Measurements from ENCODE around the gene PTPN3. TPM values are rescaled to one million over a fixed set of nuclear protein-coding genes. Genes with fewer than 3 reads are reported as not detected.

Gene PTPN3
- total RNA-seq, 8 experiments from 2014 or later: 0.99 to 11.5 (median 4.0) TPM

- in situ Hi-C loops (cut with MboI; ENCODE audit: low pct_unique_long_range_greater_than_20kb in 2 of 9, low sequenced_read_pairs in 9 of 9, unreplicated experiment in 9 of 9): no loop called here
- H3K27ac ChIP-seq: no peak overlapping the region
- H3K4me3 ChIP-seq: no peak overlapping the region
- H3K4me1 ChIP-seq (replicated peaks in 1 of 2): no peaks in the 10 kb centered on the region
- peak in 2 of 8 experiments; percentile 31 to 59 for ATAC-seq (replicated peaks in 6 of 8)
- 85 to 93% (median 89%) methylated on average over 2 to 4 of the region's 5 CpGs; no CpG with 5 or more reads in 6 of the 10 experiments for WGBS, 10 experiments
Observed at GRCh38 chr9:109468927-109469326, 29.2 kb downstream of the PTPN3 start.

- Histone ChIP-seq H3K4me1 (replicated peaks in 1 of 2) (no peaks in the 10 kb centered on the region), H3K4me3 (no peak overlapping the region), H3K27ac (no peak overlapping the region)
- peak in 5 of 8 experiments; percentile 33 to 83 (median 64) for ATAC-seq (replicated peaks in 6 of 8)
- 13 to 86% (median 71%) methylated on average over 1 to 2 of the region's 2 CpGs; no CpG with 5 or more reads in 4 of the 10 experiments for WGBS, 10 experiments
- in situ Hi-C loops (cut with MboI; ENCODE audit: low pct_unique_long_range_greater_than_20kb in 2 of 9, low sequenced_read_pairs in 9 of 9, unreplicated experiment in 9 of 9): no loop called here
Observed at GRCh38 chr9:109467936-109468335, 30.2 kb downstream of the PTPN3 start.

GRCh38 chr9:109466623-109467590, 31.2 kb downstream of the PTPN3 start:
- no peak overlapping the region for H3K27ac ChIP-seq
- H3K4me1 ChIP-seq (replicated peaks in 1 of 2): no peaks in the 10 kb centered on the region
- 63 to 100% (median 89%) methylated on average over 2 to 11 of the region's 12 CpGs for WGBS, 10 experiments
- no peak overlapping the region for H3K4me3 ChIP-seq
- in situ Hi-C loops (cut with MboI; ENCODE audit: low pct_unique_long_range_greater_than_20kb in 2 of 9, low sequenced_read_pairs in 9 of 9, unreplicated experiment in 9 of 9): no loop called here
- ATAC-seq (replicated peaks in 6 of 8): no peak

GRCh38 chr9:109463924-109464625, 34.0 kb downstream of the PTPN3 start:
- ATAC-seq (replicated peaks in 6 of 8): peak in 2 of 8 experiments; percentile 27 to 40

GRCh38 chr9:109460576-109460975, 37.5 kb downstream of the PTPN3 start:
- Histone ChIP-seq H3K4me3 (no peak overlapping the region), H3K27ac (no peak overlapping the region), H3K4me1 (replicated peaks in 1 of 2) (no peaks in the 10 kb centered on the region)
- 55 to 95% (median 80%) methylated on average over 1 to 6 of the region's 6 CpGs; no CpG with 5 or more reads in 1 of the 10 experiments for WGBS, 10 experiments
- ATAC-seq (replicated peaks in 6 of 8): no peak
- in situ Hi-C loops (cut with MboI; ENCODE audit: low pct_unique_long_range_greater_than_20kb in 2 of 9, low sequenced_read_pairs in 9 of 9, unreplicated experiment in 9 of 9): no loop called here

More at GRCh38 chr9:109463924-109464625, 34.0 kb downstream of the PTPN3 start:
- H3K4me3 ChIP-seq: no peak overlapping the region
- in situ Hi-C loops (cut with MboI; ENCODE audit: low pct_unique_long_range_greater_than_20kb in 2 of 9, low sequenced_read_pairs in 9 of 9, unreplicated experiment in 9 of 9): no loop called here
- no peaks in the 10 kb centered on the region for H3K4me1 ChIP-seq (replicated peaks in 1 of 2)
- H3K27ac ChIP-seq: no peak overlapping the region
- 48 to 100% (median 86%) methylated on average over 2 to 7 of the region's 7 CpGs for WGBS, 10 experiments

GRCh38 chr9:109459423-109459822, 38.7 kb downstream of the PTPN3 start:
- in situ Hi-C loops (cut with MboI; ENCODE audit: low pct_unique_long_range_greater_than_20kb in 2 of 9, low sequenced_read_pairs in 9 of 9, unreplicated experiment in 9 of 9): no loop called here
- Histone ChIP-seq H3K27ac (no peak overlapping the region), H3K4me3 (no peak overlapping the region), H3K4me1 (replicated peaks in 1 of 2) (no peaks in the 10 kb centered on the region)
- WGBS, 10 experiments: 40 to 100% (median 81%) methylated on average over 1 to 4 of the region's 4 CpGs; no CpG with 5 or more reads in 2 of the 10 experiments
- ATAC-seq (replicated peaks in 6 of 8): no peak

GRCh38 chr9:109458453-109459211, 39.5 kb downstream of the PTPN3 start:
- Histone ChIP-seq H3K4me3 (no peak overlapping the region), H3K4me1 (replicated peaks in 1 of 2) (no peaks in the 10 kb centered on the region), H3K27ac (no peak overlapping the region)
- in situ Hi-C loops (cut with MboI; ENCODE audit: low pct_unique_long_range_greater_than_20kb in 2 of 9, low sequenced_read_pairs in 9 of 9, unreplicated experiment in 9 of 9): no loop called here
- 67 to 100% (median 99%) methylated on average over 1 to 8 of the region's 8 CpGs; no CpG with 5 or more reads in 2 of the 10 experiments for whole genome bisulfite sequencing, 10 experiments
- ATAC-seq (replicated peaks in 6 of 8): no peak

GRCh38 chr9:109456811-109457210, 41.3 kb downstream of the PTPN3 start:
- no peak overlapping the region for H3K4me3 ChIP-seq
- H3K27ac ChIP-seq: no peak overlapping the region
- ATAC-seq (replicated peaks in 6 of 8): peak in 1 of 8 experiments; percentile 57
- no peaks in the 10 kb centered on the region for H3K4me1 ChIP-seq (replicated peaks in 1 of 2)
- 60 to 100% (median 95%) methylated on average over 1 to 7 of the region's 7 CpGs; no CpG with 5 or more reads in 3 of the 10 experiments for WGBS, 10 experiments
- in situ Hi-C loops (cut with MboI; ENCODE audit: low pct_unique_long_range_greater_than_20kb in 2 of 9, low sequenced_read_pairs in 9 of 9, unreplicated experiment in 9 of 9): no loop called here

GRCh38 chr9:109455861-109456260, 42.2 kb downstream of the PTPN3 start:
- Histone ChIP-seq H3K4me3 (no peak overlapping the region), H3K27ac (no peak overlapping the region), H3K4me1 (replicated peaks in 1 of 2) (no peaks in the 10 kb centered on the region)
- no peak for ATAC-seq (replicated peaks in 6 of 8)
- 80 to 97% (median 89%) methylated on average over 1 to 10 of the region's 11 CpGs; no CpG with 5 or more reads in 5 of the 10 experiments for WGBS, 10 experiments
- in situ Hi-C loops (cut with MboI; ENCODE audit: low pct_unique_long_range_greater_than_20kb in 2 of 9, low sequenced_read_pairs in 9 of 9, unreplicated experiment in 9 of 9): no loop called here

GRCh38 chr9:109455391-109455790, 42.7 kb downstream of the PTPN3 start:
- Histone ChIP-seq H3K4me3 (no peak overlapping the region), H3K4me1 (replicated peaks in 1 of 2) (no peaks in the 10 kb centered on the region), H3K27ac (no peak overlapping the region)
- ATAC-seq (replicated peaks in 6 of 8): no peak
- 60 to 94% (median 83%) methylated on average over 1 to 6 of the region's 7 CpGs; no CpG with 5 or more reads in 2 of the 10 experiments for WGBS, 10 experiments
- in situ Hi-C loops (cut with MboI; ENCODE audit: low pct_unique_long_range_greater_than_20kb in 2 of 9, low sequenced_read_pairs in 9 of 9, unreplicated experiment in 9 of 9): no loop called here

- Histone ChIP-seq H3K27ac (no peak overlapping the region), H3K4me1 (replicated peaks in 1 of 2) (no peaks in the 10 kb centered on the region), H3K4me3 (no peak overlapping the region)
- WGBS, 10 experiments: 0 to 97% (median 85%) methylated on average over 1 to 5 of the region's 5 CpGs
- no peak for ATAC-seq (replicated peaks in 6 of 8)
- in situ Hi-C loops (cut with MboI; ENCODE audit: low pct_unique_long_range_greater_than_20kb in 2 of 9, low sequenced_read_pairs in 9 of 9, unreplicated experiment in 9 of 9): no loop called here
Observed at GRCh38 chr9:109454601-109455155, 43.4 kb downstream of the PTPN3 start.

- in situ Hi-C loops (cut with MboI; ENCODE audit: low pct_unique_long_range_greater_than_20kb in 2 of 9, low sequenced_read_pairs in 9 of 9, unreplicated experiment in 9 of 9): no loop called here
- no peak overlapping the region for H3K27ac ChIP-seq
- ATAC-seq (replicated peaks in 6 of 8): no peak
- no peak overlapping the region for H3K4me3 ChIP-seq
- H3K4me1 ChIP-seq (replicated peaks in 1 of 2): no peaks in the 10 kb centered on the region
Observed at GRCh38 chr9:109454041-109454440, 44.1 kb downstream of the PTPN3 start.
